Neuron (in vitro differentiated cells): ENCODE results near the gene CTXN1.
"Not testable (repeated sequence)": the region's sequence is repeated elsewhere in the genome, so short reads cannot be mapped to it uniquely, and the experiment has no call there.

Experiments
- H2AFZ ChIP-seq: one replicate; pipeline ENCODE4 v1.6.1; 2013; ENCODE audit warnings: low read depth, mild to moderate bottlenecking, inconsistent platforms, low read length, moderate library complexity
- H3K27me3 ChIP-seq: one replicate; pipeline ENCODE4 v1.6.1; 2013; ENCODE audit warnings: low read length; ENCODE audit not compliant: insufficient read depth
- H3K36me3 ChIP-seq: one replicate; pipeline ENCODE4 v1.6.1; 2013; ENCODE audit warnings: low read length; ENCODE audit not compliant: insufficient read depth
- H3K4me1 ChIP-seq: one replicate; pipeline ENCODE4 v1.6.1; 2013; ENCODE audit warnings: low read length; ENCODE audit not compliant: insufficient read depth
- H3K4me3 ChIP-seq: 2 replicates; pipeline ENCODE4 v1.5.1; 2013; ENCODE audit warnings: mild to moderate bottlenecking, low read length, moderate library complexity
- H3K9me3 ChIP-seq: one replicate; pipeline ENCODE4 v1.6.1; 2013; ENCODE audit warnings: low read length

The CTXN1 gene

GRCh38 chr19:7962644-7963268 lies 36.8 kb upstream of the CTXN1 start:
- H2AFZ ChIP-seq = no peak overlapping the region
- H3K4me1 ChIP-seq = no peaks in the 10 kb centered on the region
- no peaks in the 10 kb centered on the region for H3K27me3 ChIP-seq
- no peak overlapping the region for H3K4me3 ChIP-seq
- peaks cover 80% of the 10 kb centered on the region for H3K36me3 ChIP-seq
- H3K9me3 ChIP-seq = no peaks in the 10 kb centered on the region

GRCh38 chr19:7961920-7962626 lies 36.1 kb upstream of the CTXN1 start:
- no peaks in the 10 kb centered on the region for H3K4me1 ChIP-seq
- H2AFZ ChIP-seq = no peak overlapping the region
- no peaks in the 10 kb centered on the region for H3K9me3 ChIP-seq
- peaks cover 74% of the 10 kb centered on the region for H3K36me3 ChIP-seq
- no peak overlapping the region for H3K4me3 ChIP-seq
- no peaks in the 10 kb centered on the region for H3K27me3 ChIP-seq

GRCh38 chr19:7961082-7961481 lies 35.1 kb upstream of the CTXN1 start:
- H3K4me3 ChIP-seq, H3K4me1 ChIP-seq, H3K27me3 ChIP-seq, H3K9me3 ChIP-seq, H2AFZ ChIP-seq: not testable (repeated sequence)
- H3K36me3 ChIP-seq = peaks cover 64% of the 10 kb centered on the region

GRCh38 chr19:7959211-7959610 lies 33.3 kb upstream of the CTXN1 start:
- no peak overlapping the region for H3K4me3 ChIP-seq
- no peaks in the 10 kb centered on the region for H3K27me3 ChIP-seq
- H3K36me3 ChIP-seq = peaks cover 47% of the 10 kb centered on the region
- H3K9me3 ChIP-seq = no peaks in the 10 kb centered on the region
- no peak overlapping the region for H2AFZ ChIP-seq
- no peaks in the 10 kb centered on the region for H3K4me1 ChIP-seq

- H3K4me1 ChIP-seq = no peaks in the 10 kb centered on the region
- H3K4me3 ChIP-seq = no peak overlapping the region
- no peaks in the 10 kb centered on the region for H3K27me3 ChIP-seq
- peaks cover 14% of the 10 kb centered on the region for H3K36me3 ChIP-seq
- H3K9me3 ChIP-seq = no peaks in the 10 kb centered on the region
- no peak overlapping the region for H2AFZ ChIP-seq
Observed at GRCh38 chr19:7955696-7956095, 29.8 kb upstream of the CTXN1 start.

GRCh38 chr19:7953576-7953975 lies 27.6 kb upstream of the CTXN1 start:
- H3K36me3 ChIP-seq = peaks cover 3% of the 10 kb centered on the region
- H3K9me3 ChIP-seq = no peaks in the 10 kb centered on the region
- no peak overlapping the region for H2AFZ ChIP-seq
- no peaks in the 10 kb centered on the region for H3K4me1 ChIP-seq
- no peak overlapping the region for H3K4me3 ChIP-seq
- H3K27me3 ChIP-seq = no peaks in the 10 kb centered on the region

- Histone ChIP-seq H3K4me1 (no peaks in the 10 kb centered on the region), H3K36me3 (no peaks in the 10 kb centered on the region), H3K27me3 (no peaks in the 10 kb centered on the region), H3K4me3 (no peak overlapping the region), H3K9me3 (no peaks in the 10 kb centered on the region), H2AFZ (no peak overlapping the region)
Observed at GRCh38 chr19:7953060-7953459, 27.1 kb upstream of the CTXN1 start.

- H2AFZ ChIP-seq = no peak overlapping the region
- no peak overlapping the region for H3K4me3 ChIP-seq
- peaks cover 1% of the 10 kb centered on the region for H3K9me3 ChIP-seq
- no peaks in the 10 kb centered on the region for H3K27me3 ChIP-seq
- no peaks in the 10 kb centered on the region for H3K36me3 ChIP-seq
- no peaks in the 10 kb centered on the region for H3K4me1 ChIP-seq
Observed at GRCh38 chr19:7947939-7948338, 22.0 kb upstream of the CTXN1 start.

- Histone ChIP-seq H3K4me1 (peaks cover 6% of the 10 kb centered on the region), H3K36me3 (peaks cover 16% of the 10 kb centered on the region), H3K27me3 (no peaks in the 10 kb centered on the region), H3K4me3 (peak overlapping the region; percentile 91), H2AFZ (peak overlapping the region; percentile 40), H3K9me3 (peaks cover 1% of the 10 kb centered on the region)
Observed at GRCh38 chr19:7944177-7944761, 18.3 kb upstream of the CTXN1 start.

GRCh38 chr19:7943444-7944176 lies 17.7 kb upstream of the CTXN1 start, which contains the start of gene TIMM44:
TIMM44 (minus strand) TSS chr19:7943666; CDS start chr19:7943651, 15 bp downstream.
- H3K27me3 ChIP-seq = no peaks in the 10 kb centered on the region
- peaks cover 6% of the 10 kb centered on the region for H3K4me1 ChIP-seq
- peak within 1 kb of the TSS; percentile 68 for H2AFZ ChIP-seq
- peak within 1 kb of the TSS; percentile 91 for H3K4me3 ChIP-seq
- peaks cover 1% of the 10 kb centered on the region for H3K9me3 ChIP-seq
- peaks cover 21% of the 10 kb centered on the region for H3K36me3 ChIP-seq

GRCh38 chr19:7942981-7943443 lies 17.1 kb upstream of the CTXN1 start:
- Histone ChIP-seq H3K36me3 (peaks cover 24% of the 10 kb centered on the region), H3K27me3 (no peaks in the 10 kb centered on the region), H2AFZ (peak overlapping the region; percentile 68), H3K4me3 (peak overlapping the region; percentile 91), H3K4me1 (peaks cover 6% of the 10 kb centered on the region), H3K9me3 (peaks cover 1% of the 10 kb centered on the region)

GRCh38 chr19:7941895-7942596 lies 16.1 kb upstream of the CTXN1 start:
- Histone ChIP-seq H3K9me3 (no peaks in the 10 kb centered on the region), H3K4me1 (peaks cover 6% of the 10 kb centered on the region), H2AFZ (no peak overlapping the region), H3K4me3 (peak overlapping the region; percentile 91), H3K36me3 (peaks cover 30% of the 10 kb centered on the region), H3K27me3 (no peaks in the 10 kb centered on the region)
